ENCODE measurements around the gene LRP3.
"Not testable (repeated sequence)": the region's sequence is repeated elsewhere in the genome, so short reads cannot be mapped to it uniquely, and the experiment has no call there.

Gene LRP3

GRCh38 chr19:33220115-33220514 is 26.0 kb downstream of the LRP3 start:
- H3K4me3 ChIP-seq (ENCODE audit: low read length): no peak overlapping the region
- peaks cover 6% of the 10 kb centered on the region for H3K4me1 ChIP-seq (ENCODE audit: insufficient read depth, low read length)
- H3K27me3 ChIP-seq (ENCODE audit: insufficient read depth, low read length): peaks cover 36% of the 10 kb centered on the region
- H3K9me3 ChIP-seq (ENCODE audit: low read length): no peaks in the 10 kb centered on the region
- no peak overlapping the region for H2AFZ ChIP-seq (ENCODE audit: low read depth, low read length)
- H3K36me3 ChIP-seq (ENCODE audit: insufficient read depth, low read length): no peaks in the 10 kb centered on the region

GRCh38 chr19:33220735-33221134 is 26.6 kb downstream of the LRP3 start:
- no peak overlapping the region for H3K4me3 ChIP-seq (ENCODE audit: low read length)
- H2AFZ ChIP-seq (ENCODE audit: low read depth, low read length): no peak overlapping the region
- H3K27me3 ChIP-seq (ENCODE audit: insufficient read depth, low read length): peaks cover 41% of the 10 kb centered on the region
- no peaks in the 10 kb centered on the region for H3K36me3 ChIP-seq (ENCODE audit: insufficient read depth, low read length)
- H3K4me1 ChIP-seq (ENCODE audit: insufficient read depth, low read length): peaks cover 6% of the 10 kb centered on the region
- no peaks in the 10 kb centered on the region for H3K9me3 ChIP-seq (ENCODE audit: low read length)

DNA sequence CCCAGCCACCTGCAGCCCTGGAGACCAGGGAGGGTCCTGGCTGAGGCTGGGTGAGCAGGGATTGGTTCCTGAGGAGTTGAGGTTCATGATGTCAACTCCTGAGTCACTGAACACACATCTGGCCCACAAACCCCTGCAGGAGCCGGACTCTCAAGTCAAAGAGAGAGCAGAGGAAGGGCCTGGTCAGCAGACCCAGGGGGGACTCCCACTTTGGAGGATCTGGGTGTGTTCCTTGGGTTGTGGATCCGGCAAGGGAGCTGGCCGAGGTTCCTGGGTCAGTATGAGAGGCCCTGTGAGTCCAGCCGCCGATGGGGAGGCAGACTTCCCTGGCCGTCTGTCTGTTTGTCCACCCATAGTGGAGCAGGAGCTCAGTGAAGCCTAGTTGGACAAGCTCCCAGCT is 27.5 kb downstream of the LRP3 start:
- no peak overlapping the region for H2AFZ ChIP-seq (ENCODE audit: low read depth, low read length)
- H3K36me3 ChIP-seq (ENCODE audit: insufficient read depth, low read length): no peaks in the 10 kb centered on the region
- no peaks in the 10 kb centered on the region for H3K9me3 ChIP-seq (ENCODE audit: low read length)
- H3K4me1 ChIP-seq (ENCODE audit: insufficient read depth, low read length): peaks cover 6% of the 10 kb centered on the region
- no peak overlapping the region for H3K4me3 ChIP-seq (ENCODE audit: low read length)
- peaks cover 50% of the 10 kb centered on the region for H3K27me3 ChIP-seq (ENCODE audit: insufficient read depth, low read length)

DNA sequence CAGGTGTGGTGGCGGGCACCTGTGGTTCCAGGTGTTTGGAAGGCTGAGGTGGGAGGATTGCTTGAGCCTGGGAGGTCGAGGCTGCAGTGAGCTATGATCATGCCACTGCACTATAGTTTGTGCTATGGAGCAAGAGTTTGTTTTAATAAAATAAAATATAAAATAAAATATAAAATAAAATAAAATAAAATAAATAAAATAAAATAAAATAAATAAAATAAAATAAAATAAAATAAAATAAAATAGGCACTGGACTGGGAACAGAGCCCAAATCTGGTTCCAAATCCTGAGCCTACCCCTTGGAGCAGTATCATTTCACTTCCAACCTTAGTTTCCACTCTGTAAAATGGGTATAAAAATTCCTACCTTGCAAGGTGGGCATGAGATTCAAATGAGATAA is 28.1 kb downstream of the LRP3 start:
- not testable (repeated sequence) for H3K4me1 ChIP-seq (ENCODE audit: insufficient read depth, low read length); H2AFZ ChIP-seq (ENCODE audit: low read depth, low read length); H3K9me3 ChIP-seq (ENCODE audit: low read length); H3K36me3 ChIP-seq (ENCODE audit: insufficient read depth, low read length); H3K4me3 ChIP-seq (ENCODE audit: low read length)
- H3K27me3 ChIP-seq (ENCODE audit: insufficient read depth, low read length): peaks cover 55% of the 10 kb centered on the region

DNA sequence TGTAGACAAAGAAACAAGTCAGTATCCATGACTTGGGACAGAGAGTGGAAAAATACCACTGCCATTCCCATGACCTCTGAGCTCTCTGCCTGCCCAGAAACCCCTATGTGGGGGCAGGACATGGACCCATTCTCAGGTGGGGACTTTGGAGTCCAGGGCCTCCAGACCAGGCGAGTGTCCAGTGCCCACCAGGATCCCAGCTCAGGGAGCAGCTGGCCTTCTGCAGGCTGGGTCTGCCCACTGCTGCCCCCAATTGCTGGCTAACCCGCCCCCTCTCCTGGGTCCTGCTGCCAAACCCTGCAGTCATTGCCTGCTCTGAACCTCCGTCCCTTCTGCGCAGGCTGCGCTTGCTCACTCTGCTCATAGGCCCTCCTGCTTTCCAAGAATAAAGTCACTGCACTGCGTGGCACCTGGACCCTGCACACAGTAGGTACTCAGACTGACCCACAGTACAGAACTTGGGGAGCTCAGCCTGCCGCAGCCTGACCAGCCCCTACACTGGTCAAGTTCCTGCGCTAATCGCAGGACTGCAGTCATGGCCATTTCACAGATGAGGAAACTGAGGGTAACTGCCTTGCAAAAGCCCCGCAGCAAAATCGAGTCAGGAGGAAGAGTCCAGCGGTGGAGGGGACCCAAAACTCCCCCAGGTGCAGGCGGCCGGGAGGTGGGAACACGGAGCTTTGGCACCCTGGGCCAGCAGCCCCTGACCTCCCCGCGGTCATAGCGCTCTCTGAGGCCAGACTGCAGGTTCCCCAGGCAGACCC is 30.7 kb downstream of the LRP3 start:
- Histone ChIP-seq H3K27me3 (ENCODE audit: insufficient read depth, low read length) (peaks cover 66% of the 10 kb centered on the region), H3K4me1 (ENCODE audit: insufficient read depth, low read length) (no peaks in the 10 kb centered on the region), H2AFZ (ENCODE audit: low read depth, low read length) (no peak overlapping the region), H3K36me3 (ENCODE audit: insufficient read depth, low read length) (no peaks in the 10 kb centered on the region), H3K4me3 (ENCODE audit: low read length) (no peak overlapping the region), H3K9me3 (ENCODE audit: low read length) (peaks cover 15% of the 10 kb centered on the region)

GRCh38 chr19:33225458-33225926 is 31.4 kb downstream of the LRP3 start, which contains the start of gene SLC7A10:
TSS of gene SLC7A10 (minus strand) at chr19:33225850. CDS start at chr19:33225703, 147 bp downstream.
- no peaks in the 10 kb centered on the region for H3K36me3 ChIP-seq (ENCODE audit: insufficient read depth, low read length)
- H3K4me1 ChIP-seq (ENCODE audit: insufficient read depth, low read length): no peaks in the 10 kb centered on the region
- H2AFZ ChIP-seq (ENCODE audit: low read depth, low read length): no peak within 1 kb of the TSS
- peaks cover 15% of the 10 kb centered on the region for H3K9me3 ChIP-seq (ENCODE audit: low read length)
- no peak within 1 kb of the TSS for H3K4me3 ChIP-seq (ENCODE audit: low read length)
- H3K27me3 ChIP-seq (ENCODE audit: insufficient read depth, low read length): peaks cover 67% of the 10 kb centered on the region

GRCh38 chr19:33226550-33227241 is 32.6 kb downstream of the LRP3 start:
- Histone ChIP-seq H3K4me3 (ENCODE audit: low read length) (no peak overlapping the region), H3K9me3 (ENCODE audit: low read length) (peaks cover 15% of the 10 kb centered on the region), H3K36me3 (ENCODE audit: insufficient read depth, low read length) (no peaks in the 10 kb centered on the region), H2AFZ (ENCODE audit: low read depth, low read length) (no peak overlapping the region), H3K27me3 (ENCODE audit: insufficient read depth, low read length) (peaks cover 58% of the 10 kb centered on the region), H3K4me1 (ENCODE audit: insufficient read depth, low read length) (no peaks in the 10 kb centered on the region)

DNA sequence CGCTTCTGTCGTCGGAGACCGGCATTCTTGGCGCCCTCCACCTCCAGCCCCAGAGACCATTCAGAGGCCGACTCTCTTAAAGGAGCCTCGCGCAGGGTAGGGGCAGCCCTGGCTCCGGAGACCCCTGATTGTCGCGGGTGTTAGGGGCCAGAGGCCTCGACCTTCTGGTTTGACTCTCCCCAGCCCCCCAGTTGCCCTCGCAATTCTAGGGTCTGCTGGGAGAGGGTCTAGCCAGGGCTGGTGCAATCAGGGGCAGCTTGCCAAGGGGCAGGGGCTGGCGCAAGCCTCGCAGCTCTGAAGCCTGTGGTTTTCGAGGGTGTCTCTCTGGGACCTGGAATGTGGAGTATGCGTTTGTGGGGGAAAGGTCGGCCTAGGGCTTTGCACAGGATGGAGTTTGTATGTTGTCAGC is 33.1 kb downstream of the LRP3 start:
- Histone ChIP-seq H3K9me3 (ENCODE audit: low read length) (peaks cover 15% of the 10 kb centered on the region), H3K4me3 (ENCODE audit: low read length) (no peak overlapping the region), H3K36me3 (ENCODE audit: insufficient read depth, low read length) (no peaks in the 10 kb centered on the region), H3K27me3 (ENCODE audit: insufficient read depth, low read length) (peaks cover 55% of the 10 kb centered on the region), H3K4me1 (ENCODE audit: insufficient read depth, low read length) (no peaks in the 10 kb centered on the region), H2AFZ (ENCODE audit: low read depth, low read length) (no peak overlapping the region)

DNA sequence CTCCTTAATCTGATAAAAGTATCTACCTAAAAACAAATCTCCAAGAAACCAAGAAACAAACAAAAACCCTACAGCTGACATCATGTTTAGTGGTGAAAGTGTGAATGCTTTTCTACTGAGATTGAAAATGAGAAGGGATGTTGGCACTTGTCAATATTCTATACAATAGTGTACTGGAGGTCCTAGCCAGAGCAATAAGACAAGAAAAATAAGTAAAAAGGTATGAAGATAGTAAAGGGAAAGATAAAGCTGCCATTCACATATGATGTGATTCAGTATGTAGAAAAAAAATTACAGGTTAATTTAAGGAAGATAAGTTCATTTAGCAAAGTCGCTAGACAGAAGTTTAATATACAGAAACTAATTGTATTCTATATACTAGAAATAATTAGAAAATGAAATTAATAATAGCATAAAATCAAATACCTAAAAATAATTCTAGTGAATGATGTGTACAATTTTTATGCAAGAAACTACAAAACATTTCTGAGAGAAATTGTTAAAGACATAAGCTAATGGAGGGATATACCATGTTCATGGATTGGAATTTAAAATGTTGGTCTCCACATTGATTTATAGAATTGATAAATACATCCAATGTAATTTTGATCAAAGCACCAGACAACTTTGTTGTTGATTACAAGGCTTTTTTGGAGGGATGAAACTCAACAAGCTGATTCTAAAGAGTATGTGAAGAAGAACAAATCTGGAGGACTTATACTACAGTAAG is 33.9 kb downstream of the LRP3 start:
- no peak overlapping the region for H2AFZ ChIP-seq (ENCODE audit: low read depth, low read length)
- H3K4me1 ChIP-seq (ENCODE audit: insufficient read depth, low read length): no peaks in the 10 kb centered on the region
- no peak overlapping the region for H3K4me3 ChIP-seq (ENCODE audit: low read length)
- H3K9me3 ChIP-seq (ENCODE audit: low read length): peaks cover 15% of the 10 kb centered on the region
- H3K36me3 ChIP-seq (ENCODE audit: insufficient read depth, low read length): no peaks in the 10 kb centered on the region
- peaks cover 50% of the 10 kb centered on the region for H3K27me3 ChIP-seq (ENCODE audit: insufficient read depth, low read length)

DNA sequence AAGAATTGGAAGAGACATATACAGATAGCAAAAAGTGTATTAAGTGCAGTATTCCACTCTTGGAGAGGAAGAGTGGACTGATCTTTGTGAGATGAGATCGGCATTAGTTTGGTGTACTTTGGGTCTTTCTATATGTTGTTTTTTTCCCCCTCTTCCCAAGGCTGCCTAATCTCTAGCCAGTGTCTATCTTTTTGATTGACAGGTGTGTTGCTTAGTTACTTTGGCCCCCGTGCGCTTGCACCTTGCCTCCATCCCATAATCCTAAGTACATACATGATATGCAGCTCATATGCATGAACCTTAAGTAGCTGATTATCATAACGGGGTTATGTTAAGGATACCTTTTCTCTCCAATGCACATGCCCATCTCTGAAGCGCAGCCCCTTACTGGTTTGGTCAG is 35.8 kb downstream of the LRP3 start:
- Histone ChIP-seq H3K36me3 (ENCODE audit: insufficient read depth, low read length) (no peaks in the 10 kb centered on the region), H3K27me3 (ENCODE audit: insufficient read depth, low read length) (peaks cover 36% of the 10 kb centered on the region), H3K4me1 (ENCODE audit: insufficient read depth, low read length) (no peaks in the 10 kb centered on the region), H3K9me3 (ENCODE audit: low read length) (peaks cover 15% of the 10 kb centered on the region), H2AFZ (ENCODE audit: low read depth, low read length) (no peak overlapping the region), H3K4me3 (ENCODE audit: low read length) (no peak overlapping the region)

DNA sequence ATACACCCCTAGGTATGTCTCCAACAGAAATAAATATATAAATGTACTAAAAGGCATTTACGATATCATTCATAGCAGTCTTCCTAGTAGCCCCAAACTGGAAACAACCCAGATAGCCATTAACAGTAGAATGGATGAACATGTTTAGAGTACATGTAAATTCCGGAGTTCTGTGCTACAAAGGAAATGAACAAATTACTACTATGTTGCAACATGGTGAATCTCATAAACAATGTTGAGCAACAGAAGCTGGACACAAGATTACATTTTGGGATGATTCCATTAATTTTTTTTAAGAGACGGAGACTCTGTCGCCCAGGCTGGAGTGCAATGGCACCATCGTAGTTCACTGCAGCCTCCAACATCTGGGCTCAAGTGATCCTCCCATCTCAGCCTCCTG is 37.4 kb downstream of the LRP3 start:
- H3K36me3 ChIP-seq (ENCODE audit: insufficient read depth, low read length): no peaks in the 10 kb centered on the region

DNA sequence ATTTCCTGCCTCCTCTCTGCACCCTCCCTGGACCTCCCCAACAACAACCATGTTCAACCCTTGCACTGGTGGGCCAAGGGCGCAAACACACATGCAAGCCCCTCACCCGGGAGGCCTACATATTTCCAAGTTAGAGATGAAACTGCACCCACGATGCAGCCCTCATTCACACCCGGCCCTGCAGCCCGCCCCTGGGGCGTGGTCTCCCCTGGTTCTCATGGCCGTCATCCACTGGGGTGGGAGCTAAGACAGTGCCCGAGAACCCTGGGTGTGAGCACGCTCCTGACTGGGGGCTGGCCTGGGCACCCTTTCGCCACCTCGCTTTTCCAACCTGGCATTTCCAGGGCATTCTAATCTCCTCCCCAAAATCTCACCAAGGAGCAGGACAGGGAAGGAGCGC is 38.5 kb downstream of the LRP3 start:
- Histone ChIP-seq H3K9me3 (ENCODE audit: low read length) (peaks cover 9% of the 10 kb centered on the region), H3K4me3 (ENCODE audit: low read length) (no peak overlapping the region), H3K27me3 (ENCODE audit: insufficient read depth, low read length) (peaks cover 11% of the 10 kb centered on the region), H3K36me3 (ENCODE audit: insufficient read depth, low read length) (no peaks in the 10 kb centered on the region), H3K4me1 (ENCODE audit: insufficient read depth, low read length) (no peaks in the 10 kb centered on the region), H2AFZ (ENCODE audit: low read depth, low read length) (no peak overlapping the region)

More for the DNA sequence above, 37.4 kb downstream of the LRP3 start:
- Histone ChIP-seq H3K27me3 (ENCODE audit: insufficient read depth, low read length) (peaks cover 21% of the 10 kb centered on the region), H3K9me3 (ENCODE audit: low read length) (peaks cover 15% of the 10 kb centered on the region), H2AFZ (ENCODE audit: low read depth, low read length) (no peak overlapping the region), H3K4me1 (ENCODE audit: insufficient read depth, low read length) (no peaks in the 10 kb centered on the region), H3K4me3 (ENCODE audit: low read length) (no peak overlapping the region)

Data from neuron (in vitro differentiated cells).